Fibroblast of pulmonary artery (primary cell): ENCODE measurements around the gene TMEM87A.
"Not testable (repeated sequence)": the region's sequence is repeated elsewhere in the genome, so short reads cannot be mapped to it uniquely, and the experiment has no call there.

Experiments used
- DNase-seq: peaks from one replicate; pipeline ENCODE4 v3.0.0-alpha.2; 2010; ENCODE audit warnings: low read depth
- H3K4me3 ChIP-seq: replicated peaks from 2 replicates; pipeline ENCODE4 v1.5.1; 2011; ENCODE audit warnings: low read depth, mild to moderate bottlenecking, control low read depth, low read length, moderate library complexity
- TF ChIP-seq, protein P1 (sequence below): IDR thresholded peaks from 2 replicates; pipeline ENCODE4 v1.5.1; 2011; ENCODE audit warnings: mild to moderate bottlenecking, control low read depth, low read length, inconsistent platforms; ENCODE audit errors: missing control alignments

Gene TMEM87A, protein sequence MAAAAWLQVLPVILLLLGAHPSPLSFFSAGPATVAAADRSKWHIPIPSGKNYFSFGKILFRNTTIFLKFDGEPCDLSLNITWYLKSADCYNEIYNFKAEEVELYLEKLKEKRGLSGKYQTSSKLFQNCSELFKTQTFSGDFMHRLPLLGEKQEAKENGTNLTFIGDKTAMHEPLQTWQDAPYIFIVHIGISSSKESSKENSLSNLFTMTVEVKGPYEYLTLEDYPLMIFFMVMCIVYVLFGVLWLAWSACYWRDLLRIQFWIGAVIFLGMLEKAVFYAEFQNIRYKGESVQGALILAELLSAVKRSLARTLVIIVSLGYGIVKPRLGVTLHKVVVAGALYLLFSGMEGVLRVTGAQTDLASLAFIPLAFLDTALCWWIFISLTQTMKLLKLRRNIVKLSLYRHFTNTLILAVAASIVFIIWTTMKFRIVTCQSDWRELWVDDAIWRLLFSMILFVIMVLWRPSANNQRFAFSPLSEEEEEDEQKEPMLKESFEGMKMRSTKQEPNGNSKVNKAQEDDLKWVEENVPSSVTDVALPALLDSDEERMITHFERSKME

DNA sequence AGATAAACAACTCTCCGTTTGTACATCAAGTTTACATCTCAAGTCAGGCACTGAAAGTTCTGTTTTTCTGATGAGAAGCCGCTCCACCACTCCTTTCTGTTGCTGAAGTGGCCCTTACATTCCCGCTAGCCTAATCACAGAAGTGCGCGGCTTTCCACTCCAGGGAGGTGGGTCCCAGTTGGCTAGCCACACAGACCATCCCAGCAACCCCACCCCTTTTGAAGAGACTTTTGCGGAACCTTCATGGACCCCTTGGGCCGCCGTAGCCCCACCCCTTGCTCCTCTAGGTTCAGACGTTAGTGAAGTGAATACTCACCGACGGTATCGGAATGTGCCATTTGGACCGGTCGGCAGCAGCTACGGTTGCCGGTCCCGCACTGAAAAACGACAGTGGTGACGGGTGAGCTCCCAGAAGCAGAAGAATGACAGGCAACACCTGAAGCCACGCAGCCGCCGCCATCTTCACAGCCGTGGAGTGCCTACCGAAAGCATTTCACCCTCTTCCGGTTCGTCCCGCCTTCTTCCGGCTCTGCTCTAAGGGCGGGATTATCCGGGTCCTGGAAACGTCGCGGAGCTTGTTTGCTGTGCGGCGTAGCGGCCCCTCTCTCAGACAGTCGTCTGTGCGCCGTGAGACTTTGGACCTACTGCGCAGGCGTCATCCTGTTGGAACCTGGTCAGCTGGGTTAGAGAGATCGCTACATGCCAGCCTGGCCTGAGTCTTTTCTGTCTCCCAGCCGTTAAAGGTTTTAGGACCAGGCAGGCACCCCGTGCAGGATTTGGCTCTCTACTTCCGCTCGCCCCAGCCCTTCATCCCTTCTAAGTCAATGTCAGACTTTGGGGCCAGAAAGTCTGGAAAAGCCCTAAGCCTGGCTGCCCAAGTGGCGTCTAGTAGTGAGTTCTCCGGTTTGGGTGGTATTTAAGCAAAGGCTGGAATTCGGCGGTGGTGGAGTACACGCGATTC is at the start of gene TMEM87A, which contains the start of gene GANC:
TSS of gene TMEM87A (minus strand) at position 495 of the 961 bp plus-strand sequence. CDS start at position 460, 35 bp downstream.
TSS of gene GANC (plus strand) at position 263 of the 961 bp plus-strand sequence. CDS start 1,281 bp downstream, outside the sequence.
- TF ChIP-seq, protein P1, sequence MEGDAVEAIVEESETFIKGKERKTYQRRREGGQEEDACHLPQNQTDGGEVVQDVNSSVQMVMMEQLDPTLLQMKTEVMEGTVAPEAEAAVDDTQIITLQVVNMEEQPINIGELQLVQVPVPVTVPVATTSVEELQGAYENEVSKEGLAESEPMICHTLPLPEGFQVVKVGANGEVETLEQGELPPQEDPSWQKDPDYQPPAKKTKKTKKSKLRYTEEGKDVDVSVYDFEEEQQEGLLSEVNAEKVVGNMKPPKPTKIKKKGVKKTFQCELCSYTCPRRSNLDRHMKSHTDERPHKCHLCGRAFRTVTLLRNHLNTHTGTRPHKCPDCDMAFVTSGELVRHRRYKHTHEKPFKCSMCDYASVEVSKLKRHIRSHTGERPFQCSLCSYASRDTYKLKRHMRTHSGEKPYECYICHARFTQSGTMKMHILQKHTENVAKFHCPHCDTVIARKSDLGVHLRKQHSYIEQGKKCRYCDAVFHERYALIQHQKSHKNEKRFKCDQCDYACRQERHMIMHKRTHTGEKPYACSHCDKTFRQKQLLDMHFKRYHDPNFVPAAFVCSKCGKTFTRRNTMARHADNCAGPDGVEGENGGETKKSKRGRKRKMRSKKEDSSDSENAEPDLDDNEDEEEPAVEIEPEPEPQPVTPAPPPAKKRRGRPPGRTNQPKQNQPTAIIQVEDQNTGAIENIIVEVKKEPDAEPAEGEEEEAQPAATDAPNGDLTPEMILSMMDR = no peak
- H3K4me3 ChIP-seq = peak within 1 kb of the TSS; percentile 96
- DNase-seq = peak; percentile 99

DNA sequence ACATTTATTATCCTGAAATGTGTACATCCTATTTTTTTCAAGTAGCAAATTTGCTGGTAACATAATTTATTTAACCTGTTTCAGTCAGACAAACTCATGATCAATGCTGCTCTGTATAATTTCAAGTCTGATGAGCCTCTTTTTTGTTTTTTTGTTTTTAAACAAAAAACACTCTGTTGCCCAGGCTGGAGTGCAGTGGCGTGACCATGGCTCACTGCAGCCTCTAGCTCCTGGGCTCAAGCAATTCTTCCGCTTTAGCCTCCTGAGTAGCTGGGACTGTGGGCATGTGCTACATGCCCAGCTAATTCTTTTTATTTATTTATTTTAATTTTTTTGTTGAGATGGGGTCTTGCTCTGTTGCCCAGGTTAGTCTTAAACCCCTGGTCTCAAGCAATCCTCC is 46.0 kb upstream of the TMEM87A start:
- no peak for DNase-seq
- H3K4me3 ChIP-seq = no peak overlapping the region
- TF ChIP-seq, protein P1 = no peak

DNA sequence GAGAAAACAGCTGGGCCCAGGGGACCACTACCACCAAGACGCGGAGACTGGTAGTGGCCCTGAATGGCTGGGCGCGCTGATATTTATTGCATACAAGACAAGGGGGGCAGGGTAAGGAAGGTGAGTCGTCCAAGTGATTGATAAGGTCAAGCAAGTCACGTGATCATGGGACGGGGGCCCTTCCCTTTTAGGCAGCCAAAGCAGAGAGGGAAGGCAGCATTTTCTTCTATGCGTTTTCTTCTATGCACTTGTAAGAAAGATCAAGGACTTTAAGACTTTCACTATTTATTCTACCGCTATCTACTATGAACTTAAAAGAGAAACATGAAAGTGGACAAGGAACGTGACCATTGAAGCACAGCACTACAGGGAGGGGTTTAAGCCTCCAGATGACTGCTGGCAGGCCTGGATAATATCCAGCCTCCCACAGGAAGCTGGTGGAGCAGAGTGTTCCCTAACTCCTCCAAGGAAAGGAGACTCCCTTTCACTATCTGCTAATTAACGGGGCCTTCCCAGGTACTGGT is 43.1 kb upstream of the TMEM87A start:
- DNase-seq, H3K4me3 ChIP-seq: not testable (repeated sequence)

DNA sequence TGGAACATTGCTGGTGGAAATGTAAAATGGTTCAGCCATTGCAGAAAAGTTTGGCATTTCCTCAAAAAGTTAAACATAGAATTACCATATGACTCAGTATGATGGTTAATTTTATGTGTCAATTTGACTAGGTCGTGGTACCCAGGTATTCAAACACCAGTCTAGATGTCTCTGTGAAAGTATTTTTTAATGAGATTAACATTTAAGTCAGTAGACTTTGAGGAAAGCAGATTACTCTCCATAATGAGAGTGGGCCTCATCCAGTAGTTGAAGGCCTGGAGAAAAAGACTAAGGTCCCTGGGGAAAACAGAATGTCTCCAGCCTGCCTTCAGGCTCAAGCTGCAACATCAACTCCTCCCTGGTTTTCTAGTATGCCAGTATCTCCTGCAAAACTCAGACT is 42.3 kb upstream of the TMEM87A start:
- TF ChIP-seq, protein P1 = no peak
- no peak for DNase-seq
- no peak overlapping the region for H3K4me3 ChIP-seq

DNA sequence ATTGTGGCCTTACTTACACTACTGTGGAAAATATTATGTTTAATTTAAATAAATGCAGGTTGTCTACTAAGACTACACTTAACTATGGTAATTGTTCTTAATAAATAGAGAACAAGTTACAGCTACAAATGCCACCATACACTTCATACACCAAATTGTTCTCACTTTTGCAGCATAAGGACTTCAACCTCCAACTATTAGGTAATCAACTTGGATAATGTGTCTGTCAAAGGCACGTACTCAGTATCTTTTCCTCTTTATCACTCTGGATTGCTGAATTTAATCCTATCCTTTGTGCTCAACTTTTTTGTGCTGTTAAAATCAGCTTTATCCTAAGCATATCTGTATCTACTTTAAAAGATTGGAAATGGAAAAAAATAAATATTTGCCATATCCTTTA is 41.6 kb upstream of the TMEM87A start:
- no peak for DNase-seq
- H3K4me3 ChIP-seq = no peak overlapping the region
- TF ChIP-seq, protein P1 = no peak

DNA sequence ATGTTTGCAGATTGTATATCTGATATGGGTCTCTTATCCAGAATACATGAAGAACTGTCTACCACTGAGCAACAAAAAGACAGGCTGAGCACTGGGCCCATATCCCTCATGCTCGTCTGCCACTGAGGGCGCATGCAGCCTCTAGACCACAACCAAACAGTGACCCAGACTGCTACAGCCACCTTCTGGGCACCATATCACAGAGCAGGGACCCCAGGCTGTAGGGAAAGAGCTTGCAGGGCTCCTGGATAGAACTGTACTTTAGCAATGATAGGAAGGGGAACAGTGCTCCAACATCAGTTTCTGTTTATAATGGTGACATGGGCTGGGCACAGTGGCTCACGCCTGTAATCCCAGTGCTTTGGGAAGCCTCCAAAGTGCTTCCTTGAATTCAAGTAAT is 40.2 kb upstream of the TMEM87A start:
- TF ChIP-seq, protein P1 = no peak
- H3K4me3 ChIP-seq = no peak overlapping the region
- no peak for DNase-seq
